ENCODE results near the gene ZNF580. TPM values are rescaled to one million over a fixed set of nuclear protein-coding genes. Genes with fewer than 3 reads are reported as not detected.

Gene ZNF580
- total RNA-seq, 1 donor from 2014 or later, result 2.0 TPM

Other genes with a start within 250 kb of the ZNF580 start
- gene UBE2S, start 233.2 kb upstream of the ZNF580 start, total RNA-seq, result 47.8 and 96.0 TPM in 2 replicates
- gene SHISA7, start 197.7 kb upstream of the ZNF580 start, total RNA-seq, result not detected in 2 replicates
- 56.2 and 76.5 TPM in 2 replicates for gene ISOC2, start 179.4 kb upstream of the ZNF580 start, total RNA-seq
- gene C19orf85, start 176.3 kb upstream of the ZNF580 start, total RNA-seq, result not detected in 2 replicates
- gene ZNF628, start 164.4 kb upstream of the ZNF580 start, total RNA-seq, result 1.4 and 3.3 TPM in 2 replicates
- 8.7 and 14.5 TPM in 2 replicates for gene NAT14, start 155.8 kb upstream of the ZNF580 start, total RNA-seq
- 0.19 and 0.51 TPM in 2 replicates for gene SSC5D, start 152.6 kb upstream of the ZNF580 start, total RNA-seq
- not detected in 2 replicates for gene SBK2, start 103.9 kb upstream of the ZNF580 start, total RNA-seq
- 0.17 and 0.74 TPM in 2 replicates for gene SBK3, start 95.5 kb upstream of the ZNF580 start, total RNA-seq
- gene ZNF579, start 60.2 kb upstream of the ZNF580 start, total RNA-seq, result 3.2 and 6.7 TPM in 2 replicates
- gene FIZ1, start 41.5 kb upstream of the ZNF580 start, total RNA-seq, result 3.9 and 4.9 TPM in 2 replicates
- 12.3 and 14.8 TPM in 2 replicates for gene ZNF524, start 40.7 kb upstream of the ZNF580 start, total RNA-seq
- gene ZNF865, start 35.4 kb upstream of the ZNF580 start, total RNA-seq, result 1.4 and 2.6 TPM in 2 replicates
- gene ZNF784, start 16.4 kb upstream of the ZNF580 start, total RNA-seq, result 3.9 and 5.3 TPM in 2 replicates
- 16.3 and 20.8 TPM in 2 replicates for gene ZNF581, start 2.6 kb downstream of the ZNF580 start, total RNA-seq
- 7.8 and 13.9 TPM in 2 replicates for gene CCDC106, start 7.2 kb downstream of the ZNF580 start, total RNA-seq
- 84.1 and 172 TPM in 2 replicates for gene U2AF2, start 14.0 kb downstream of the ZNF580 start, total RNA-seq
- gene EPN1, start 34.2 kb downstream of the ZNF580 start, total RNA-seq, result 71.6 and 243 TPM in 2 replicates
- not detected in 2 replicates for gene NLRP9, start 97.4 kb downstream of the ZNF580 start, total RNA-seq
- gene RFPL4A, start 118.1 kb downstream of the ZNF580 start, total RNA-seq, result 0.14 and 0.51 TPM in 2 replicates
- gene RFPL4AL1, start 128.1 kb downstream of the ZNF580 start, total RNA-seq, result 0.68 TPM in 1 of 2 replicates, not detected in the other
- 0.05 TPM in 1 of 2 replicates, not detected in the other for gene NLRP11, start 191.0 kb downstream of the ZNF580 start, total RNA-seq
- under 0.01 TPM in 1 of 2 replicates, not detected in the other for gene NLRP4, start 195.5 kb downstream of the ZNF580 start, total RNA-seq

Data from dermis blood vessel endothelial cell (primary cell).